Bronchial epithelial cell (primary cell): ENCODE measurements around the gene EFCAB13. TPM values are rescaled to one million over a fixed set of nuclear protein-coding genes. Genes with fewer than 3 reads are reported as not detected.

Source experiments
- DNase-seq: peaks from one replicate; pipeline ENCODE4 v3.0.0-alpha.2; 2010; ENCODE audit warnings: low read depth
- FAIRE-seq: peaks from 2 replicates; lab custom pipeline; 2011; peaks lifted over from hg19 to GRCh38; lab: Jason Lieb, UNC
- H3K27me3 ChIP-seq: 2 replicates; pipeline ENCODE4 v1.5.1; 2011; ENCODE audit warnings: low read length; ENCODE audit not compliant: control insufficient read depth, insufficient read depth
- H3K36me3 ChIP-seq: 2 replicates; pipeline ENCODE4 v1.5.1; 2011; ENCODE audit warnings: low read length; ENCODE audit not compliant: control insufficient read depth, insufficient read depth
- H3K4me3 ChIP-seq: 2 replicates; pipeline ENCODE4 v1.5.1; 2011; ENCODE audit warnings: mild to moderate bottlenecking, low read depth, low read length, control low read depth
- CTCF ChIP-seq: IDR thresholded peaks from 2 replicates; pipeline ENCODE4 v1.5.1; 2011; ENCODE audit warnings: mild to moderate bottlenecking, moderate library complexity, low read length, control low read depth, inconsistent platforms; ENCODE audit not compliant: insufficient read depth, severe bottlenecking
- total RNA-seq: library from RNA; depleted of rRNA; stranded (reverse); fragments of >200 nt; gene quantifications from 2 replicates; pipeline ENCODE4 v1.2.1, GENCODE V29; 2014

Gene EFCAB13
- total RNA-seq, 1 donor from 2014 or later: 0.26 TPM

GRCh38 chr17:47277921-47278320 is 45.8 kb upstream of the EFCAB13 start:
- no peaks in the 10 kb centered on the region for H3K36me3 ChIP-seq
- H3K27me3 ChIP-seq: no peaks in the 10 kb centered on the region
- no peak for TF ChIP-seq CTCF
- no peak for FAIRE-seq
- H3K4me3 ChIP-seq: no peak overlapping the region
- no peak for DNase-seq

GRCh38 chr17:47278561-47278960 is 45.2 kb upstream of the EFCAB13 start:
- H3K27me3 ChIP-seq: no peaks in the 10 kb centered on the region
- FAIRE-seq (no peak), DNase-seq (no peak)
- TF ChIP-seq CTCF: no peak
- no peaks in the 10 kb centered on the region for H3K36me3 ChIP-seq
- H3K4me3 ChIP-seq: no peak overlapping the region

GRCh38 chr17:47279062-47279801 is 44.5 kb upstream of the EFCAB13 start:
- peak; percentile 92 for DNase-seq
- Histone ChIP-seq H3K27me3 (no peaks in the 10 kb centered on the region), H3K36me3 (no peaks in the 10 kb centered on the region), H3K4me3 (no peak overlapping the region)
- TF ChIP-seq CTCF: no peak
- FAIRE-seq: no peak

- no peak overlapping the region for H3K4me3 ChIP-seq
- DNase-seq (no peak), FAIRE-seq (peak; percentile 18)
- H3K27me3 ChIP-seq: no peaks in the 10 kb centered on the region
- no peak for TF ChIP-seq CTCF
- no peaks in the 10 kb centered on the region for H3K36me3 ChIP-seq
Measured at GRCh38 chr17:47280072-47280811, 43.5 kb upstream of the EFCAB13 start.

GRCh38 chr17:47281216-47281615 is 42.5 kb upstream of the EFCAB13 start:
- Histone ChIP-seq H3K36me3 (no peaks in the 10 kb centered on the region), H3K4me3 (no peak overlapping the region), H3K27me3 (no peaks in the 10 kb centered on the region)
- peak; percentile 45 for DNase-seq
- FAIRE-seq: no peak
- no peak for TF ChIP-seq CTCF
